ENCODE data around the gene PDE1C.

- no peak for TF ChIP-seq POLR2A (IDR thresholded peaks at IDR 0.05; ENCODE audit: low read depth, low read length)
- TF ChIP-seq CTCF (conservative IDR thresholded peaks at IDR 0.05; ENCODE audit: low read depth, low read length) = no peak
- no peak for TF ChIP-seq RCOR1 (IDR thresholded peaks at IDR 0.05; ENCODE audit: insufficient replicate concordance, low read length)
- TF ChIP-seq MAFK (IDR thresholded peaks at IDR 0.05; ENCODE audit: low read depth, low read length) = no peak
- TF ChIP-seq, protein P1, sequence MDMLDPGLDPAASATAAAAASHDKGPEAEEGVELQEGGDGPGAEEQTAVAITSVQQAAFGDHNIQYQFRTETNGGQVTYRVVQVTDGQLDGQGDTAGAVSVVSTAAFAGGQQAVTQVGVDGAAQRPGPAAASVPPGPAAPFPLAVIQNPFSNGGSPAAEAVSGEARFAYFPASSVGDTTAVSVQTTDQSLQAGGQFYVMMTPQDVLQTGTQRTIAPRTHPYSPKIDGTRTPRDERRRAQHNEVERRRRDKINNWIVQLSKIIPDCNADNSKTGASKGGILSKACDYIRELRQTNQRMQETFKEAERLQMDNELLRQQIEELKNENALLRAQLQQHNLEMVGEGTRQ (IDR thresholded peaks at IDR 0.05; ENCODE audit: low read depth, low read length) = no peak
- TF ChIP-seq CEBPB (IDR thresholded peaks at IDR 0.05; ENCODE audit: low read depth, low read length) = no peak
- TF ChIP-seq RAD21 (IDR thresholded peaks at IDR 0.05; ENCODE audit: low read length) = no peak
- TF ChIP-seq CHD1 (IDR thresholded peaks at IDR 0.05; ENCODE audit: low read depth, low read length) = no peak
- TF ChIP-seq MXI1 (IDR thresholded peaks at IDR 0.05; ENCODE audit: borderline replicate concordance, low read depth, low read length) = no peak
- no peak for TF ChIP-seq NFE2L2 (IDR thresholded peaks at IDR 0.05; ENCODE audit: low read depth, low read length)
Observed at GRCh38 chr7:31903962-31904361, 166.2 kb downstream of the PDE1C start.

All from IMR-90 (cell line).